ENCODE data around the gene SPIN1.
A peak's percentile ranks its signal among the peaks of the same experiment; 100 is the strongest.
"Not testable (repeated sequence)": the region's sequence is repeated elsewhere in the genome, so short reads cannot be mapped to it uniquely, and the experiment has no call there.

SPIN1 gene

GRCh38 chr9:88388203-88388885 lies at the start of gene SPIN1:
SPIN1 (plus strand) TSS chr9:88388444; CDS start chr9:88426540, 38,096 bp downstream.
- peak; percentile 88 for DNase-seq (ENCODE audit: low read depth)
- peak; percentile 49 for TF ChIP-seq CTCF (IDR thresholded peaks at IDR 0.05; ENCODE audit: insufficient read depth, low read depth, low read length, missing control alignments)
- peak within 1 kb of the TSS; percentile 84 for H3K4me3 ChIP-seq (ENCODE audit: low read depth, low read length)

GRCh38 chr9:88339317-88339716 lies 48.9 kb upstream of the SPIN1 start:
- no peak for DNase-seq (ENCODE audit: low read depth)
- no peak for TF ChIP-seq CTCF (IDR thresholded peaks at IDR 0.05; ENCODE audit: insufficient read depth, low read depth, low read length, missing control alignments)
- H3K4me3 ChIP-seq (ENCODE audit: low read depth, low read length), result no peak overlapping the region

GRCh38 chr9:88342246-88342645 lies 46.0 kb upstream of the SPIN1 start:
- H3K4me3 ChIP-seq (ENCODE audit: low read depth, low read length), result no peak overlapping the region
- no peak for TF ChIP-seq CTCF (IDR thresholded peaks at IDR 0.05; ENCODE audit: insufficient read depth, low read depth, low read length, missing control alignments)
- DNase-seq (ENCODE audit: low read depth), result no peak

GRCh38 chr9:88344013-88344412 lies 44.2 kb upstream of the SPIN1 start:
- H3K4me3 ChIP-seq (ENCODE audit: low read depth, low read length), result no peak overlapping the region
- DNase-seq (ENCODE audit: low read depth), result no peak
- no peak for TF ChIP-seq CTCF (IDR thresholded peaks at IDR 0.05; ENCODE audit: insufficient read depth, low read depth, low read length, missing control alignments)

GRCh38 chr9:88350354-88350753 lies 37.9 kb upstream of the SPIN1 start:
- not testable (repeated sequence) for H3K4me3 ChIP-seq (ENCODE audit: low read depth, low read length); DNase-seq (ENCODE audit: low read depth)

- TF ChIP-seq CTCF (IDR thresholded peaks at IDR 0.05; ENCODE audit: insufficient read depth, low read depth, low read length, missing control alignments), result no peak
- H3K4me3 ChIP-seq (ENCODE audit: low read depth, low read length), result no peak overlapping the region
- no peak for DNase-seq (ENCODE audit: low read depth)
Measured at GRCh38 chr9:88355166-88355565, 33.1 kb upstream of the SPIN1 start.

- H3K4me3 ChIP-seq (ENCODE audit: low read depth, low read length); DNase-seq (ENCODE audit: low read depth): not testable (repeated sequence)
Measured at GRCh38 chr9:88357250-88357649, 31.0 kb upstream of the SPIN1 start.

GRCh38 chr9:88358723-88359122 lies 29.5 kb upstream of the SPIN1 start:
- no peak for DNase-seq (ENCODE audit: low read depth)
- TF ChIP-seq CTCF (IDR thresholded peaks at IDR 0.05; ENCODE audit: insufficient read depth, low read depth, low read length, missing control alignments), result no peak
- H3K4me3 ChIP-seq (ENCODE audit: low read depth, low read length), result no peak overlapping the region

Measured in GM12865 (cell line).